Right lobe of liver (tissue), 6 donors: ENCODE data around the gene LRRC45. TPM values are rescaled to one million over a fixed set of nuclear protein-coding genes. Genes with fewer than 3 reads are reported as not detected.

Source experiments
- ATAC-seq, 4 donors: fragments of 200-7000 bp; cut with Tn5 transposase; one replicate each; pipeline ENCODE4 v1.9.1; 2020; ENCODE audit warnings: mild to moderate bottlenecking in 4 of 4, moderate library complexity in 4 of 4
- DNase-seq, 3 donors: peaks; one replicate each; pipeline ENCODE4 v3.0.0-alpha.2; 2020
- H3K27ac ChIP-seq, 3 donors: fragments of 200-600 bp; one replicate each; pipeline ENCODE4 v1.8.0; 2022
- H3K27me3 ChIP-seq, 2 donors: fragments of 200-600 bp; one replicate each; pipeline ENCODE4 v1.8.0; 2022
- H3K36me3 ChIP-seq, 4 donors: fragments of 200-600 bp; sonication (generic) in 1 of 4; one replicate each; pipeline versions ENCODE4 v1.5.1 to v1.8.0; 2017 to 2022; ENCODE audit warnings: control low read depth in 1 of 4
- H3K4me1 ChIP-seq, 4 donors: fragments of 200-600 bp; sonication (generic) in 1 of 4; one replicate each; pipeline versions ENCODE4 v1.5.1 to v1.8.0; 2017 to 2022; ENCODE audit warnings: control low read depth in 1 of 4
- H3K4me3 ChIP-seq, 3 donors: fragments of 200-600 bp; one replicate each; pipeline ENCODE4 v1.8.0; 2022
- H3K9me3 ChIP-seq, 4 donors: fragments of 200-600 bp; sonication (generic) in 1 of 4; one replicate each; pipeline versions ENCODE4 v1.5.1 to v1.8.0; 2017 to 2022; ENCODE audit warnings: control low read depth in 1 of 4
- CTCF ChIP-seq, 4 donors: fragments of 200-600 bp in 3 of 4; fragments of 450-650 bp in 1 of 4; IDR thresholded peaks; one replicate each; pipeline versions ENCODE4 v1.5.1 to v1.8.0; 2016 to 2022; ENCODE audit warnings: antibody characterized with exemption in 4 of 4, mild to moderate bottlenecking in 2 of 4
- POLR2A ChIP-seq: fragments of 450-650 bp; IDR thresholded peaks from one replicate; pipeline ENCODE4 v1.6.1; 2017; ENCODE audit warnings: antibody characterized with exemption, mild to moderate bottlenecking
- WGBS: methylation state at CpG from one replicate; pipeline ENCODE4 v1.1.6; 2018; ENCODE audit warnings: low coverage, low lambda C conversion rate; ENCODE audit not compliant: insufficient coverage; ENCODE audit errors: missing lambda C conversion rate; 5-methylcytosine and 5-hydroxymethylcytosine counted together
- intact Hi-C, 2 donors: fragments of 100-400 bp; cut with DNase I; formaldehyde crosslinking; loops; one replicate each; pipeline versions ENCODE4 v1.11.2 to v1.14.1; 2022
- total RNA-seq, 6 experiments: library from RNA; depleted of rRNA in 2 of 6; stranded (reverse); fragments of >200 nt in 2 of 6; fragmentation: NEBNext Ultra II Directional in 3 of 6; extraction: Animal tissue kit (Norgen Biotek cat#: 25700) in 3 of 6; gene quantifications; one replicate each; pipeline versions ENCODE4 v1.1.0 to v1.2.4, GENCODE V29; 2016 to 2023
- donor health status: DM: no; HTN: yes; CAD: no.
- donor health status: DM: no; HTN: no; CAD: no.
- donor health status: DM: no; HTN: no; CAD: no.
- donor health status: DM: no; HTN: yes; CAD: no.
- donor health status: DM: no; HTN: yes; CAD: no.

LRRC45 gene
- total RNA-seq, 6 experiments from 2014 or later = 4.9 to 15.6 (median 11.9) TPM

- H3K4me1 ChIP-seq = peaks cover 0 to 32% (median 15%) of the 10 kb centered on the region in 4 donors
Measured at GRCh38 chr17:82029391-82029790, 6.3 kb downstream of the LRRC45 start.

GRCh38 chr17:82029990-82030469 is 6.9 kb downstream of the LRRC45 start:
- Histone ChIP-seq H3K27me3 (no peaks in the 10 kb centered on the region), H3K27ac (peak overlapping the region in 1 of 3 donors; percentile 65), H3K4me3 (no peak overlapping the region), H3K36me3 (no peaks in the 10 kb centered on the region), H3K9me3 (no peaks in the 10 kb centered on the region), H3K4me1 (peaks cover 0 to 32% (median 16%) of the 10 kb centered on the region in 4 donors)
- WGBS = 80% methylated on average over 1 of the region's 31 CpGs
- DNase-seq (no peak), ATAC-seq (no peak)
- intact Hi-C loops = loop anchor here (2.0 to 10.0 kb wide), 4 partner anchors 55 to 127 kb away; partner anchors contain the start of gene FASN (in 1 of the 2)
- TF ChIP-seq POLR2A = no peak
- no peak for TF ChIP-seq CTCF (IDR thresholded peaks at IDR 0.05)

More at GRCh38 chr17:82029391-82029790, 6.3 kb downstream of the LRRC45 start:
- TF ChIP-seq POLR2A = no peak
- TF ChIP-seq CTCF (IDR thresholded peaks at IDR 0.05) = no peak
- peak in 1 of 3 donors; percentile 77 for DNase-seq
- no peak for ATAC-seq
- H3K27ac ChIP-seq = no peak overlapping the region
- H3K36me3 ChIP-seq = no peaks in the 10 kb centered on the region
- no peak overlapping the region for H3K4me3 ChIP-seq
- 44% methylated on average over 5 of the region's 16 CpGs for WGBS
- no peaks in the 10 kb centered on the region for H3K27me3 ChIP-seq
- intact Hi-C loops = no loop called here
- no peaks in the 10 kb centered on the region for H3K9me3 ChIP-seq

- peak; percentile 91 to 92 (median 92) for DNase-seq
- peak; percentile 90 to 99 (median 98) for TF ChIP-seq CTCF (IDR thresholded peaks at IDR 0.05)
- peak; percentile 26 for TF ChIP-seq POLR2A
- peaks cover 0 to 6% (median 0%) of the 10 kb centered on the region in 4 donors for H3K36me3 ChIP-seq
- H3K27me3 ChIP-seq = no peaks in the 10 kb centered on the region
- WGBS = no CpG with 5 or more reads among the region's 94 CpGs
- peak overlapping the region; percentile 44 to 60 (median 46) for H3K4me3 ChIP-seq
- peak overlapping the region; percentile 16 to 65 (median 49) for H3K27ac ChIP-seq
- ATAC-seq = peak; percentile 72 to 79 (median 78)
- H3K4me1 ChIP-seq = peaks cover 0 to 33% (median 16%) of the 10 kb centered on the region in 4 donors
- no peaks in the 10 kb centered on the region for H3K9me3 ChIP-seq
- intact Hi-C loops = loop anchor here (2.0 to 10.0 kb wide), 4 partner anchors 54 to 127 kb away; partner anchors contain the start of gene FASN (in 1 of the 2)
Measured at GRCh38 chr17:82030470-82031302, 7.6 kb downstream of the LRRC45 start.

- H3K27me3 ChIP-seq = no peaks in the 10 kb centered on the region
- H3K27ac ChIP-seq = peak within 1 kb of the TSS; percentile 16 to 65 (median 49)
- H3K9me3 ChIP-seq = no peaks in the 10 kb centered on the region
- peak within 1 kb of the TSS; percentile 44 to 60 (median 46) for H3K4me3 ChIP-seq
- TF ChIP-seq POLR2A (no peak), CTCF (IDR thresholded peaks at IDR 0.05) (no peak)
- WGBS = 0% methylated on average over 9 of the region's 96 CpGs
- peaks cover 0 to 12% (median 0%) of the 10 kb centered on the region in 4 donors for H3K36me3 ChIP-seq
- H3K4me1 ChIP-seq = peaks cover 0 to 33% (median 13%) of the 10 kb centered on the region in 4 donors
- intact Hi-C loops = loop anchor here (2.0 to 10.0 kb wide), 4 partner anchors 53 to 126 kb away; partner anchors contain the start of gene FASN (in 1 of the 2)
- DNase-seq = no peak
- ATAC-seq = peak in 2 of 4 donors; percentile 0
Measured at GRCh38 chr17:82031303-82031884, 8.3 kb downstream of the LRRC45 start, which contains the start of gene RAC3. TSS of gene RAC3 (plus strand) at chr17:82031678. CDS start at chr17:82031762, 84 bp downstream.
